ENCODE results near the gene LCTL. TPM values are rescaled to one million over a fixed set of nuclear protein-coding genes. Genes with fewer than 3 reads are reported as not detected.

The LCTL gene
- total and polyA plus RNA-seq, 2 of the 8 experiments (the other 6 are each of a cell fraction or from before 2014, with no cell fraction given): 5.5 to 6.2 TPM

DNA sequence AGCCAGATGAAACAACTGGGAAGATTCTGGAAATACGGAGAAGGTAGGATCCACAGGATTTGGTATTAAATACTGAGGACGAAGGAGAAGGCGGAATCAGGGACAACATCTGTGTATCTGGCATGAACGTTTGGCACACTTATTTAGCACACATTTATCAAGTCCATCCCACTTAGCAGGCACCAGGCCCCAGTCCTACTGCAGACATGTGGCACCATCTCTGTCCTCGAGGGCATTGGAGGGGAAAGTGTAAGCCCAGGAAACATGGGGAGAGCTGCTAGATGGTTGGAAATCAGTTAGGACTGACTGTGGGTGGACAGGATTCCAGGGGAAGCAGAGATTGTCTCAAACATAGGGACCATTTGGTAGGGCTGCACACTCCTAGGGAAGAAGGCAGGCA lies 29.0 kb upstream of the LCTL start:
- no peaks in the 10 kb centered on the region for H3K9me3 ChIP-seq (ENCODE audit: insufficient read depth in 2 of 2, low read depth in 1 of 2, low read length in 1 of 2)
- 0 out of 2 replicates have a peak overlapping the region, but pooled peaks have one; percentile 40 for H2BK20ac ChIP-seq (ENCODE audit: low read length)
- no peak overlapping the region for H3K56ac ChIP-seq (replicated peaks; ENCODE audit: insufficient read length, low read depth, low read length)
- H3K23me2 ChIP-seq (ENCODE audit: low read depth, low read length): no peaks in the 10 kb centered on the region; the same call in 1 of the 2 replicates
- no peak overlapping the region for H3K4ac ChIP-seq (replicated peaks; ENCODE audit: insufficient read length, low read depth, low read length)
- no peaks in the 10 kb centered on the region for H3K79me1 ChIP-seq (ENCODE audit: low read depth, low read length)
- no peak overlapping the region for H4K8ac ChIP-seq (ENCODE audit: extremely low read depth, insufficient read depth, low read length)
- H3K18ac ChIP-seq (ENCODE audit: extremely low read depth, low read length): no peak overlapping the region
- no peak overlapping the region for H4K91ac ChIP-seq (replicated peaks; ENCODE audit: insufficient read length, low read length)
- H4K5ac ChIP-seq (ENCODE audit: insufficient read length, low read depth, low read length): no peak overlapping the region
- H2BK120ac ChIP-seq (replicated peaks; ENCODE audit: low read depth, low read length): no peak overlapping the region
- no peak overlapping the region for H3K4me2 ChIP-seq (ENCODE audit: insufficient read depth in 1 of 2, low read depth in 2 of 2, low read length in 2 of 2)
- no peaks in the 10 kb centered on the region for H3K79me2 ChIP-seq (ENCODE audit: control insufficient read depth in 1 of 2, insufficient read depth in 2 of 2, low read length in 2 of 2)
- no peak overlapping the region for H3K23ac ChIP-seq (ENCODE audit: insufficient read length)
- H2BK5ac ChIP-seq (ENCODE audit: low read depth, low read length): no peak overlapping the region
- no peak overlapping the region for H2AK5ac ChIP-seq (ENCODE audit: low read depth, low read length)
- no peak overlapping the region for H3K27ac ChIP-seq (ENCODE audit: low read depth, low read length)
- POLR2A ChIA-PET (ENCODE audit: partially characterized antibody): no interaction called here
- H2BK15ac ChIP-seq (ENCODE audit: low read length): no peak overlapping the region
- H3K36me3 ChIP-seq (ENCODE audit: control insufficient read depth in 2 of 4, insufficient read depth in 4 of 4, low read length in 3 of 4): no peaks in the 10 kb centered on the region
- no peak overlapping the region for H3K4me3 ChIP-seq (ENCODE audit: extremely low read depth in 1 of 4, insufficient read depth in 2 of 4, low read depth in 3 of 4, low read length in 4 of 4)
- no peak overlapping the region for H3K9ac ChIP-seq (replicated peaks in 1 of 4; ENCODE audit: extremely low read depth in 1 of 4, low read depth in 3 of 4, low read length in 3 of 4)
- peak overlapping the region; percentile 45; the same call in 1 of the 2 replicates for H2AFZ ChIP-seq (ENCODE audit: low read length)
- DNase-seq (ENCODE audit: low read depth in 1 of 2, low spot score in 2 of 2) (no peak), FAIRE-seq (no peak)
- WGBS, 2 experiments (ENCODE audit: extremely low coverage in 1 of 2, insufficient coverage in 1 of 2, insufficient read length in 1 of 2, insufficient replicate concordance in 2 of 2, low coverage in 1 of 2, low lambda C conversion rate in 2 of 2, missing lambda C conversion rate in 1 of 2): 89% methylated on average over 5 of the region's 5 CpGs; no CpG with 5 or more reads in 1 of the 2 experiments
- CTCF ChIA-PET (ENCODE audit: partially characterized antibody): interaction anchor here (0.9 to 2.1 kb wide), 5 partner anchors 10 to 312 kb away, joined by 3 to 7 read pairs (median 4); partner anchors contain the start of gene LCTL
- H3K14ac ChIP-seq (ENCODE audit: insufficient read length): no peak overlapping the region
- no peaks in the 10 kb centered on the region for H3K4me1 ChIP-seq (replicated peaks in 1 of 4; ENCODE audit: control insufficient read depth in 3 of 4, insufficient read depth in 4 of 4, low read length in 3 of 4)
- H2BK12ac ChIP-seq (ENCODE audit: low read depth, low read length): peak overlapping the region; percentile 55; the same call in 1 of the 2 replicates
- no peaks in the 10 kb centered on the region for H4K20me1 ChIP-seq (replicated peaks in 1 of 2; ENCODE audit: control insufficient read depth in 1 of 2, insufficient read depth in 2 of 2, low read length in 2 of 2)
- no peaks in the 10 kb centered on the region for H3K27me3 ChIP-seq (replicated peaks in 1 of 4; ENCODE audit: control insufficient read depth in 3 of 4, extremely low read depth in 1 of 4, insufficient read depth in 3 of 4, low read length in 3 of 4)
- TF ChIP-seq E2F6 (IDR thresholded peaks at IDR 0.05) (no peak), CTBP2 (IDR thresholded peaks at IDR 0.05; ENCODE audit: borderline replicate concordance, insufficient read depth, insufficient read length, low read length) (no peak), CBX5 (IDR thresholded peaks at IDR 0.05; ENCODE audit: low read depth, low read length) (no peak), NRF1 (IDR thresholded peaks at IDR 0.05; ENCODE audit: low read depth, low read length) (no peak), EP300 (IDR thresholded peaks at IDR 0.05; ENCODE audit: borderline replicate concordance in 1 of 2, low read depth in 2 of 2, low read length in 2 of 2) (no peak), TAF1 (IDR thresholded peaks at IDR 0.05; ENCODE audit: low read depth, low read length) (no peak), CREB1 (IDR thresholded peaks at IDR 0.05) (no peak), CHD1 (IDR thresholded peaks at IDR 0.05; ENCODE audit: low read depth, low read length) (no peak), GABPA (IDR thresholded peaks at IDR 0.05; ENCODE audit: borderline replicate concordance, insufficient read depth, low read length) (no peak), SIRT6 (IDR thresholded peaks at IDR 0.05; ENCODE audit: low read length) (no peak), SP4 (IDR thresholded peaks at IDR 0.05; ENCODE audit: low read length) (no peak), POLR2A (IDR thresholded peaks at IDR 0.05; ENCODE audit: control extremely low read depth in 1 of 2, low read depth in 2 of 2, low read length in 2 of 2) (no peak), POLR2AphosphoS5 (IDR thresholded peaks at IDR 0.05; ENCODE audit: low read depth, low read length) (no peak), YY1 (IDR thresholded peaks at IDR 0.05; ENCODE audit: low read depth, low read length) (no peak)

All from H1 (cell line).